GM21737 (cell line): ENCODE data around the gene RCCD1.
"Not testable (repeated sequence)": the region's sequence is repeated elsewhere in the genome, so short reads cannot be mapped to it uniquely, and the experiment has no call there.

Experiments used
- ATAC-seq: cut with Tn5 transposase; IDR thresholded peaks from one replicate; pipeline ENCODE4 v1.9.1; 2021; ENCODE audit warnings: mild to moderate bottlenecking, moderate library complexity; ENCODE audit not compliant: unreplicated experiment

The RCCD1 gene

DNA sequence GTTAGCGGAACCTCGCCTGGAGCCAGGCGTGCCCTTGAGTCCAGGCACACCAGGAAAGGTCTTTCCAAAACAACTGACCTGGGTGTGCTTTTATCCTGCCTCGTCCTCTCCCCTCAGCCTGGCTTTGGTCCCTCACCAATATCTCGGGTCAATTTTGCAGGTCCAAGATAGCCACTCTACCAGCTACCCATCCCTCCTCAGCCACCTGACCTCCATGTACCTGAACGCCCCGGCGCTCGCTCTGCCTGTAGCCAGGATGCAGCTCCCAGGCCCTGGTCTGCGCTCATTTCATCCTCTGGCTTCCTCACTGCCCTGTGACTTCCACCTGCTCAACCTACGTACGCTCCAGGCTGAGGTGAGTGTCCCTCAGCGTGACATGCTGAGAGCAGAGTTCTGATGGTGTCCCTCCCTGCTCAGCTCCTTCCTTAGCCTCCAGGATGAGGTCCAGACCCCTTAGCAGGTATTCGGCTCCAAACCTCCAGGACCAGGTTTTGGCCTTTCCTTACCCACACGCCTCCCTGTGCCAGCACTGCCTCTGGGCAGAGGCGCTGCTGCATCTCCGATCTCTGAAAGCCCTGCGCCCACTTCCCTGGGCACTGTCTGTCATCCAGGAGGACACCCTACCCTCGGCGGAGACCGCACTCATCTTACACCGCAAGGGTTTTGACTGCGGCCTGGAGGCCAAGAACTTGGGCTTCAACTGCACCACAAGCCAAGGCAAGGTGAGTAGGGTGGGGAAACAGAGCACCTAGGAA is 36.5 kb upstream of the RCCD1 start:
- no peak for ATAC-seq

DNA sequence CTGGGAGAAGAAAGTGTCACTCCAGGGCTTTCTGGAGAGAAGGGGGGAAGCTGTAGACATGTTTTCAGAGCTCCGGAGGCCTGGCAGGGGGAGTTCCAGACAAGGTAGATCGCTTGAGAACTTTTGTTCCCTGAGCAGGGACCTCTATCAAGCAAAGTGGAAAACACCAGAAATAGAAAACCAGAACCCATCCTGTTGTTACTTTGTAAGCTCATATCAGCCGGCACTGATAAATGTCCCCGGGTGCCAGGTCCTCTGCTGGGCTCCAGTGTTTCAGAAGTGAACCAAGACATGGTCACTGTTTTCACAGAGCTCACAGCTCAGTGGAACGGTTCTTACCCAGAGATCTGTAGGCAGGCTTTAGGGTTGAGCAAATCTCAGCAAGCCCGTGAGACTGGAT is 35.8 kb upstream of the RCCD1 start:
- no peak for ATAC-seq

DNA sequence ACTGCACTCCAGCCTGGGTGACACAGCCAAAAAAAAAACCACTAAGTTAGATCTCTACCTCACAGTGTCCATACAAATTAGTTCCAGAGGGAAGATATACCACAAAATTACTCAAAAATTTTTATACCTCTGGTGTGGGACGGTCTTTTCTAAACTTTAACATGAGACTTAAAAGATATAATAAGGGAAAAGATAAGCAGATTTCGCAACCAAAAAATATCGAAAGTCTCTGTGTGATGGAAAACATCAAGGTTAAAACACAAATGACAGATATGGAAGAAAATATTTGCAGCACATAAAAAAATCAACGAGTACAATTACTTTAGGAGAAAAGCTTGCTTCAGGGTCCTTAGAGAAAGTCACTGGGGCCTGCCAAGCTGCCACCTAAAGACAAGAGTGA is 32.8 kb upstream of the RCCD1 start:
- no peak for ATAC-seq

DNA sequence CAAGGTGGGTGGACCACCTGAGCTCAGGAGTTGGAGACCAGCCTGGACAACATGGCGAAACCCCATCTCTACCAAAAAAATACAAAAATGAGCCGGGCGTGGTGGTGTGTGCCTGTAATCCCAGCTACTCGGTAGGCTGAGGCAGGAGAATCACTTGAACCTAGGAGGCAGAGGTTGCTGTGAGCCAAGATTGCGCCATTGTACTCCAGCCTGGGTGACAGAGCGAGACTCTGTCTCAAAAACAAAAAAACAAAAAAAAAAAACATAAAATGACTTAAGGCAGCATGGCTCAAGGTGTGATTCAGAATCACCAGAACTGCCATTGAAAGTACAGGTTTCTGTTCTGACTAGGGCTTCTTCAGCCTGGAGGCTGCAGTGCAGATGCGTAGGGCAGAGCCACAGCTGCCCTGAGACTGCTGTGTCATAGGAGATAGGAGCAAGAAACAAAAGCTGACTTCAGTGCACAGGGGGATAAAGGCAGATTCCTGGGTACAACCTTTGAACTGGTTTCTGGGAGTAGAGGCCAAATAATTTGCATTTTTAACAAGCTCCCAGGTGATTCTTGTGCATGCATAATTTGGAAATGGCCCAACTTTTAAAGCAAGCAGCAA is 31.9 kb upstream of the RCCD1 start:
- peak; percentile 51 for ATAC-seq

DNA sequence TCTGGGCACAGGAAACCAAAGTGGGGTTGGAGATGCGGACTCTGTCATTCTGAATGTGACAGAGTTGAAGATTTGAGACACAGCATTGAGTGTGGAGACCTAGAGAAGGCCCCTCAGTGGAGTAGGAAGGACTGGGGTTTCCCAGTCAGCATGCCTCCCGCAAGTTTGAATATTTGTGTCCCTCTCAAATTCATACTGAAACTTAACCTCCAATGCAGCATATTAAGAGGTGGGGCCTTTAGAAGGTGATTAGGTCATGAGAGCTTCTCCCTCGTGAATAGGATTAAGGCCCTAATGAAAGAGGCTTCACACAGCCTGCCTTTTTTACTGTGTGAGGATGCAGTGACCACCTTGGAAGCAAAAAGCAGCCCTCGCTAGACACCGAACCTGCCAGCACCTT is 30.3 kb upstream of the RCCD1 start:
- ATAC-seq = peak; percentile 59

DNA sequence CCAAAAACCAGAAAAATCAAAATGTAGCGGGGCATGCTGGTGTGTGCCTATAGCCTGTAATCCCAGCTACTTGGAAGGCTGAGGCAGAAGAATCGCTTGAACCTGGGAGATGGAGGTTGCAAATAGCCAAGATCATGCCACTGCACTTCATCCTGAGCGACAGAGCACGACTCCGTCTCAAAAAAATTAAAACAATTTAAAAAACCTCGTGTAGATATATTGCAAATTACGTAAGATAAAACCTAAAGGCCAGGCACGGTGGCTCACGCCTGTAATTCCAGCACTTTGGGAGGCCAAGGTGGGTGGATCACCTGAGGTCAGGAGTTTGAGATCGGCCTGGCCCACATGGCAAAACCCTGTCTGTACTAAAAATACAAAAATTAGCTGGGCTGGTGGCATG is 27.9 kb upstream of the RCCD1 start:
- ATAC-seq = not testable (repeated sequence)

DNA sequence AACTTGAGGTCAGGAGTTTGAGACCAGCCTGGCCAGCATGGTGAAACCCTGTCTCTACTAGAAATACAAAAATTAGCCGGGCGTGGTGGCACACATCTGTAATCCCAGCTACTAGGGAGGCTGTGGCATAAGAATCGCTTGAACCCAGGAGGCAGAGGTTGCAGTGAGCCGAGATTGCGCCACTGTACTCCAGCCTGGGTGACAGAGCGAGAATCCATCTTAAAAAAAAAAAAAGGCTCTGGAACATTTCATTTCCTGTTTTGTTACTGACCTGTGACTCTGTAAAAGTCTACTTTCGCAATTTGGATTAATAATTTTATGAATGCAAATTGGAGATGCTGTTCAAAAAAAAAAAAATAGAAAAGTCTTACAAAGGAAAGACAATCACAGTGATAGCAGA is 26.6 kb upstream of the RCCD1 start:
- ATAC-seq = not testable (repeated sequence)

DNA sequence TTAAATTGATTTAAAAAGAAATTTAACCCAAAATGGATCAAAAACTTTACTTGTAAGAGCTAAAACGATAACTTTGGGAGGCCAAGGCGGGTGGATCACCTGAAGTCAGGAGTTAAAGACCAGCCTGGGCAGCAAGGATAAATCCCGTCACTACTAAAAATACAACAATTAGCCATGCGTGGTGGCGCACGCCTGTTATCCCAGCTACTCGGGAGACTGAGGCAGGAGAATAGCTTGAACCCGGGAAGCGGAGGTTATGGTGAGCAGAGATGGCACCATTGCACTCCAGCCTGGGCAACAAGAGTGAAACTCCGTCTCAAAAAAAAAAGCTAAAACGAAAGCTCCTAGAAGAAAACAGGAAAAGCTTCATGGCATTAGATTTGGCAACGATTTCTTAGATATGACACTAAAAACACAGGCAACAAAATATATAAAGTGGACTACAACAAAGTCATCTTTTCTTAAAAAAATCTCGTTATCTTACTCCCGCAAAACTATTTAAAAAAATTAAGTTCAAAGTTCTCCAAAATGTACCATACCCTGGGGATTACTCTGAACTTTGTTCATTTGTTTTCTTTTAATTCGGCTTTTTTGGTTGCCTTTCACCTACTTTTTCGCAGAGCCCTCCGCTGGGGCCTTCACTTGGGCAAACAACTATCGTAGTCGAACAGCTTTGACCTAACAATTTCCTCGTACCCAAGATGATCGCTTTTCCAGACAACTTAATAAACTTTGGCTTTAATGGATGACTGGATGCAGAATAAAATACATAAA is 25.3 kb upstream of the RCCD1 start:
- no peak for ATAC-seq

DNA sequence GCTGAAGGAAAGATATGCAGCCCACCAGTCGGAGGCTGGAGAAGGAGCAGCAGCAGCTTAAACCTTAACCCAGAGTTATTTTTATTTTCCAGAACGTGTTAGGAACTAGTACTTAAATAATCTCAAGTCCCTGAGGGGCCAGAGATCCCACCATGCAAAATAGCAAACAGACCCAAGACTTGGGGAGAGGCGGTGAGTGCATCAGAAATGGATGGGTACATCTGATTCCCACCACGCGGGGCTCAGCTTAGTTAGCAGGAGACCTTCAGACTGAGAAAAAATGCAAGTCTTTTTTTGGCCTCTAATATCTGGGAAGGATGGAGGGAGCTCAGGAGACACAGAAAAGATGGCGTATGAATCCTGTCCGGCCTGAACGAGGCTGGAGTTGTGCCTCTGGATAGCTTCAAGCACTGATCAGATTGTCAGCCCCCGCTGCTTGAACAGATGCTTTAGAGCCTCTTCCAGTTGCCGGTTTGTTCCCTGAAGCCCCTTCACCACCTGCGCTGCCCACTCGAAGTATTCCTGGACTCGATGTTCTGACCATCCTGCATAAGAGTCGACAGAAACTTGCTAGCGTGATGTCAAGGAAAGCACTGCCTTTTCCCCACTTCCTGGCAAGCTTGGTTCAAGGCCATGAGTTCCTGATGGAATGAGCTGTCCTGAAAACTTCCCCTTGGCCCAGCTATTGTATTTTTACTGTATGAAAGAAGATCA is 23.7 kb upstream of the RCCD1 start:
- no peak for ATAC-seq

DNA sequence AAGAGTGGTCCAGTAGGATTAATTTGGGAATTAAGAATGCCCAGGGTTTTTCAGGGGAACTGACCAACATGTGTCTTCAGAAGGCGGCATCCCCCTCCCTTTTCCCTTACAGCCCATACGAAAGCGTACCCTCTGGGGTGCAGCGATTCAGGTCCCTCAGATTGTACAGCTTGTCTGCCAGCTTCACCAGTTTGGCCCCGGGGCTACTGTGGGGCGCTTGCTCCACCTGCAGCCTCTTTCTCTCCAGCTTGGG is 23.2 kb upstream of the RCCD1 start:
- ATAC-seq = no peak

DNA sequence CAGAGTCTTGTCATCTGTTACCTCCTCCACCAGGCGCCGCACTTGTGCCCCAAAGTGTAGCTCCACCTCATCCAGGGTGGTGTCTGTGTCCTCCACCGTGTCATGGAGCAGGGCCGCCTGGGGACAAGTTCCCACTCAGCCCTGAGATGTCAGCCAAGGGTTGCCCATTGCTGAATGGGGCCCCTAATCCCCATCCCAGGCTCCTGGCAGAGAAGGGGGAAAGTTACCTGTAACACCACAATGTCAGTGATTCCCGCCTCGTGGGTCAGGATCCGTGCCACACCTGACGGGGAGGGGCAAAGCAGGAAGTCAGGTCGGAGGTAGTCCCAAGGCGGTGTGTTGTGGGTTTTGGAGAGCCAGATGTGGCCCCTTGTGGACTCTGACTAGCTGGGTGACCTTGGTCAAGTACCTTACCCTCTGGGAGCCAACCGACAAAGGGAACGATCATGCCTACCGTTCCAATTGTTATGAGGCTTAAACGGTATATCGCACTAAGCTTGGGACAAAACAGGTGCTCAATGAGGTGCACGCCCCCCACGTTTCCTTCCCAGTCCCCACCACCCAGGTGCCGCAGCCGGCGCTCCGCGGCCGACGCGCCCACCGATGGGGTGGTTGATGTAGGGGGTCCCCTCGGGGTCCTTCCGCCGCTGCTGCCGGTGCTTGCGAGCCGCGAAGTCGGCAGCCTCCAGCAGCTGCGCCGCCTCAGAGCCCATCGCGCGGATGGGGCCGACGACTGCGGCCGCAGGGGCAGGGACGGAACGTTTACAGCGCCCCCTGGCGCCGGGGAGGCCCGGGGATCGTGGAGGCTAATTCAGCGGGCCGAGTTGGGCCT is 22.6 kb upstream of the RCCD1 start, which contains the start of gene HDDC3:
Gene HDDC3 (minus strand): TSS at position 722 of the 832 bp plus-strand sequence. CDS start 9 bp downstream, at position 713.
- peak; percentile 47 for ATAC-seq

DNA sequence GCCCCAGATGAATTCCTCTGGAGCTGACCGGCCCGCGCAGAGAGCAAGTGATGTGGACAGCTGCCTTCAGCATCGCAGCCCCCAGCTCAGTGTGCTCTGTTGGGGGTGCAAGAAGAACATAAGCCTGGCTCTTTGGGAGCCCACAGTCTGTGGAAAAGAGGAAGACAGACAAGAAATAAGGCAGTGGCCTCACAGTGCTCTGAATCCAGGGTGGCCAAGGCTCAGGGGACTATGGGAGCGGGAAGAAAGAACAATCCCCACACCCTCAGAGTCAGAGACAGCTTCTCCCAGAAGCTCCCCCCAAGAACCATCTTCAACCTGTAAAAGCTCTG is 22.1 kb upstream of the RCCD1 start:
- no peak for ATAC-seq

DNA sequence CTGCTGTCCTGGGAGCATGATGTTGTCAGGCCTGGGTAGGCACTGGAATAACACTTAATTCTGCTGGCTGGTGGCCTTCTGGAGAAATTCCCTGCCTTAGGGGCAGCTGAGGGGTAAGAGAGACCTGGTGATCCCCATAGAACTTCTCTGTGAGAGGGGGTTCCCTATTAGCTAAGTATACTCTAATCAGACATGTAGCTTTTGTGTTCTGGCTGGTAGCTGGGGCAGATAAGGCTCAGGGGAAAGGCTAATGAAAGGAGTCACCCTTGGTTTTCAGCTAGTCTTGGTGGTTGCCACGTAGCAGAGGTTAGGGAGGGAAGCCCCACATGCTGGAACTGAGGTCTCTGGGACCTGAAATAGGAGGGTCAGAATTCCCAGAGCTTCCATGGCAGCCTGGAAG is 21.4 kb upstream of the RCCD1 start:
- ATAC-seq = no peak

DNA sequence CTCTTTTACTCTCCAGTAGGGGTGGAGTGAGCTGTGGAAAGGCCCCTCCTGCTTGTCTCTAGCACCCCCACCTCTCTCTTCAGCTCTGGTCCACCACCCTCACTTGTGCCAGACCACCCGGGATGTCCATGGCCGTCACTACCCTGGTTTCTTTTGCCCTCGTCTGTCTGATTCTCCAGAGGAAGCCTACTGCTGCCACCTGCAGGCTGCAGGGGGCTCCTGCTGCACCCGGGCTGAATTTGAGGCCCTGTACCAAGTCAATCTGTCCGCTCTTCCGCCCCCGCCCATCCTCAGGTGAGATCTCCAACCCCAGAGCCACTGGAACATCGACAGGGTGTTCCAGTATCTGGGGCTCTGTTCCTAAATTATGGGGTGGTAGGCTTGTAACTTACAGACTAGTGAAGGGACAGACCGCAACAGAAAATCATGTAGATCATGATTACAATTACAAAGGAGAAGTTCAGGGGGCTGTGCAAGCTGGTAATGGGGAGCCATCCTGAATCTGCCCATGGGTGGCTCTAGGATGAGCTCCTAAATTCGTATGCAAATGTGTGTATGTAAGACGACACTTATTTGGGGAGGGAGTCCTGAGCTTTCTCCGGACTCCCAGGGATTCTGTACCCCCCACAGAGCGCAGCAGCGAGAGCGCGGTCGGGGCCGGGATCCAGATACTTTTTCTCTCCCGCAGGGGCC is 20.3 kb upstream of the RCCD1 start:
- ATAC-seq = peak; percentile 33

DNA sequence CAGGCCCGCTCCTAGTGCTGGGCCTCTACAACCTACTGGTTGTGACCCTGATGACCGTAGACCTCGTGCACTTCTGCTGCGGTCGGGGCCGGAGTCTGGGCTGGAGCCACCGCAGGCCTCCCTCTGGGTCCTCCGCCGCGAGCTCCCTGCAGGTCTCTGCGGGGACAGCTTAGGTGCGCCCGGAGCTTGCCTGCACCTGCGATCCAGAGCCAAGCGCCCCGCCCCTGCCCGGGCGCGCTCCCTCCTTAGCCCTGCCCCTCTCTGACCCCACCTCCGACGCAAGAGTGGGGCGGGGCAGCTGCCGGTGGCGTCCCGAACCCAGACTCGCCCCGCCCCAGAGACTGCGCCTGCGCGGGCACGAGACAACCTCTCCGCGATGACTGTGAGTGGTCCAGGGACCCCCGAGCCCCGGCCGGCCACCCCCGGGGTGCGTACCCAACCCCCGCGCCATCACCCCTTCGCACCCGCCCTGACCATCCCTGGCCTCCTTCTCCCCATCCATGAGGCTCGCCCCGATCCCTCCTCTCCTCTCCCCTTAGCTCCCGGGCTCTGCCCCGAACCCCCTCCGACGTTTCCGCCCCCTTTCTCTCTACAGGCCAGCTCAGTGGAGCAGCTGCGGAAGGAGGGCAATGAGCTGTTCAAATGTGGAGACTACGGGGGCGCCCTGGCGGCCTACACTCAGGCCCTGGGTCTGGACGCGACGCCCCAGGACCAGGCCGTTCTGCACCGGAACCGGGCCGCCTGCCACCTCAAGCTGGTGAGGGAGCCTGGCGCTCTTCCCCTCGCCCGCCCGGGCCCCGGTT is 19.5 kb upstream of the RCCD1 start, which contains the start of gene UNC45A:
Gene UNC45A (plus strand): TSS at position 337 of the 803 bp plus-strand sequence. CDS start 40 bp downstream, at position 377.
- peak; percentile 57 for ATAC-seq

DNA sequence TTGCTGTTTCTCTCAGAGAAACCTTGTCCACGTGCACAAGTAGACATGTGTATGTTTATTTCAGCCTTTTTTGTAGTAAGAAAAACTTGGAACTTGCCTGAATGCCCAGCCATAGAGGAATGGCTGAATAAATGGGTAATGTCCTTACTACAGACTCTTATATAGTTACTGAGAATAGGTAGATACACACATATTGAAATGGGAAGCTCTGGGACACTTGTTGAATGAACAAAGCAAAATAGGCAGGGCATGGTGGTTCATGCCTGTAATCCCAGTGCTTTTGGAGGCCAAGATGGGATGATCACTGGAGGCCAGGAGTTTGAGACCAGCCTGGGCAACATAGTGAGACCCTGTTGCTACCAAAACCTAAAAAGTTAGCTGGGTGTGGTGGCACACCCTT is 17.9 kb upstream of the RCCD1 start:
- ATAC-seq = no peak

DNA sequence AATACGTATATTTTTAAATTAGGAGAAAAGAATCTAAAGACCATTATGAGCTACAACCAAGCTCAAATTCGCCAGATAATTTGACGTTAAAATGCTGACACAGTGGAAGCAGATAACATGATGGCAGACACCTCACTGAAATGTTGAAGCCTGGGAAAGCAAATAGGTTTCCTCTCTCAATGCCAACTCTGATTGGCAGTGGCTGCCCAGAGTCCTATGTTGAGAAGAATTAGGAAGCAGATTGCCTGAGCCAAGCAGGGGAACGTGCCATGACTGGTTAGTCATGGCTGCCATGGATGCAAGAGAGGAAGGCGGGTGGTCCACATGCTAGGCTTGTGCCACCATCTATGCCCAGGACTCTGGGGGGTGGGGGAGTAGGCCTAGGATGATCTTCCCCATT is 16.4 kb upstream of the RCCD1 start:
- ATAC-seq = no peak

DNA sequence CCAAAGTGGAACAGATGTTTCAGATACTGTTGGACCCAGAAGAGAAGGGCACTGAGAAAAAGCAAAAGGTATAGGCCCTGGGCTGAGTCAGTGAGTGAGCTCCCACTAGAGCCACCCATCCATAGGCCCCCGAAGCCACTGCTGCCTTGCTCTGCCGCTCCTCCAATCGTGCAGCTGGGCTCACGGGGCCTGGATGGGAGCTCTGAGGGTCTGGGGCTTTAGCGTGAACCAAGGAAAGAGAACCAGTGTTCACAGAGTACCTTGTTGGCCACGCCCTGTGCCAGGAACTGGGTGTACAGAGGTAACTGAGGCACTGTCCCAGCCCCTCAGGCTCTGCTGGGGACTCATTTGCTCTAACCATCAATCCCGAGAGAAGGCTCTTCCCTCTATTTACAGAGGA is 14.9 kb upstream of the RCCD1 start:
- ATAC-seq = no peak

DNA sequence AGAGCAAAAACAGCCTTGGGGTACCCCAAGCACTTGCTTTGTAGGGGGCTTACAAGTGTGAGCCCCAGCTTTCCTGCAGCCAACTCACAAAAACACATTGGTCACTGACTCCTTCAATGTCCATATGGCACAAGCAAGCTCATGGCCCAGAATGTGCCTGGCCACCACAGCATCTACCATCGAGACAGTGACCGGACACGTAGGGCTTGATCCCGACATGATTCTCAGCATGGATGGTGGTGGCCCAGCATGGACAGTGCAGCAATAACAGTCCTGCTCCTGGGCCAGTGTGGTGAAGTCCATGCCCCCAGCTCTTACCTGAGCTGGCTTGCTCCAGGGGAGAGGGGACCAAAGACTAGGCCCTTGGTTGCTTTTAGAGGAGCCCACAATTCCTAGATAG is 13.6 kb upstream of the RCCD1 start:
- no peak for ATAC-seq
